Liver (tissue), 9 donors: ENCODE data around the gene CA10. TPM values are rescaled to one million over a fixed set of nuclear protein-coding genes. Genes with fewer than 3 reads are reported as not detected.

Source experiments
- DNase-seq: peaks from one replicate; pipeline ENCODE4 v3.0.0-alpha.2; 2017; ENCODE audit warnings: low spot score
- H3K27ac ChIP-seq, 2 donors: one replicate each; pipeline ENCODE4 v1.7.0; 2013; ENCODE audit warnings: inconsistent platforms in 2 of 2, low read length in 2 of 2, control low read depth in 1 of 2, low read depth in 1 of 2, mild to moderate bottlenecking in 1 of 2
- H3K27me3 ChIP-seq, 4 donors: one replicate each; pipeline versions ENCODE4 v1.6.1 to v1.7.0; 2013; ENCODE audit warnings: low read length in 3 of 4, inconsistent platforms in 1 of 4, mild to moderate bottlenecking in 1 of 4, moderate library complexity in 1 of 4; ENCODE audit not compliant: control insufficient read depth in 4 of 4, insufficient read depth in 4 of 4
- H3K36me3 ChIP-seq, 4 donors: one replicate each; pipeline versions ENCODE4 v1.6.1 to v1.7.0; 2013; ENCODE audit warnings: low read length in 3 of 4, mild to moderate bottlenecking in 3 of 4, low read depth in 1 of 4, moderate library complexity in 1 of 4; ENCODE audit not compliant: control insufficient read depth in 4 of 4, insufficient read depth in 3 of 4
- H3K4me1 ChIP-seq, 4 donors: one replicate each; pipeline versions ENCODE4 v1.6.1 to v1.7.0; 2013; ENCODE audit warnings: low read length in 3 of 4, mild to moderate bottlenecking in 3 of 4, moderate library complexity in 1 of 4; ENCODE audit not compliant: control insufficient read depth in 4 of 4, insufficient read depth in 4 of 4
- H3K4me3 ChIP-seq, 3 donors: one replicate each; pipeline versions ENCODE4 v1.6.1 to v1.7.0; 2013; ENCODE audit warnings: low read length in 3 of 3, control low read depth in 1 of 3, low read depth in 1 of 3, mild to moderate bottlenecking in 1 of 3
- H3K9ac ChIP-seq, 2 donors: one replicate each; pipeline ENCODE4 v1.7.0; 2013; ENCODE audit warnings: low read length in 2 of 2, mild to moderate bottlenecking in 2 of 2, moderate library complexity in 2 of 2, control low read depth in 1 of 2, low read depth in 1 of 2
- H3K9me3 ChIP-seq, 4 donors: one replicate each; pipeline versions ENCODE4 v1.6.1 to v1.7.0; 2013; ENCODE audit warnings: low read length in 3 of 4; ENCODE audit not compliant: control insufficient read depth in 4 of 4
- ATF3 ChIP-seq: IDR thresholded peaks from 2 replicates; pipeline ENCODE4 v1.6.1; 2016; ENCODE audit warnings: antibody characterized with exemption
- CTCF ChIP-seq: fragments of 150-350 bp; IDR thresholded peaks from 2 replicates; pipeline ENCODE4 v1.5.1; 2017; ENCODE audit warnings: improper control_type of control experiment, low read depth, low read length; ENCODE audit not compliant: missing input control
- EGR1 ChIP-seq, 2 donors: IDR thresholded peaks; 2 replicates each; pipeline ENCODE4 v1.6.1; 2016 to 2018; ENCODE audit warnings: antibody characterized with exemption in 2 of 2, low read depth in 2 of 2
- FOXA1 ChIP-seq: IDR thresholded peaks from 2 replicates; pipeline ENCODE4 v1.6.1; 2016; ENCODE audit warnings: antibody characterized with exemption
- FOXA2 ChIP-seq: IDR thresholded peaks from 2 replicates; pipeline ENCODE4 v1.6.1; 2016; ENCODE audit warnings: antibody characterized with exemption
- GABPA ChIP-seq, 2 donors: IDR thresholded peaks in 1 of 2; conservative IDR thresholded peaks in 1 of 2; 2 replicates each; pipeline ENCODE4 v1.6.1; 2016; ENCODE audit warnings: antibody characterized with exemption in 2 of 2, mild to moderate bottlenecking in 1 of 2, moderate library complexity in 1 of 2
- HNF4A ChIP-seq, 2 donors: conservative IDR thresholded peaks; 2 replicates each; pipeline ENCODE4 v1.6.1; 2016; ENCODE audit warnings: antibody characterized with exemption in 2 of 2, mild to moderate bottlenecking in 2 of 2
- HNF4G ChIP-seq: IDR thresholded peaks from 2 replicates; pipeline ENCODE4 v1.6.1; 2016; ENCODE audit warnings: antibody characterized with exemption
- JUND ChIP-seq, 2 donors: IDR thresholded peaks; 2 replicates each; pipeline ENCODE4 v1.6.1; 2016; ENCODE audit warnings: antibody characterized with exemption in 2 of 2
- MAX ChIP-seq: IDR thresholded peaks from 2 replicates; pipeline ENCODE4 v1.6.1; 2016; ENCODE audit warnings: antibody characterized with exemption
- NR2F2 ChIP-seq: IDR thresholded peaks from 2 replicates; pipeline ENCODE4 v1.6.1; 2016; ENCODE audit warnings: antibody characterized with exemption
- RAD21 ChIP-seq, 2 donors: IDR thresholded peaks; 2 replicates each; pipeline ENCODE4 v1.6.1; 2016; ENCODE audit warnings: antibody characterized with exemption in 2 of 2, mild to moderate bottlenecking in 2 of 2
- REST ChIP-seq: IDR thresholded peaks from 2 replicates; pipeline ENCODE4 v1.6.1; 2016; ENCODE audit warnings: antibody characterized with exemption, mild to moderate bottlenecking
- RXRA ChIP-seq, 2 donors: IDR thresholded peaks; 2 replicates each; pipeline ENCODE4 v1.6.1; 2017 to 2018; ENCODE audit warnings: antibody characterized with exemption in 2 of 2, mild to moderate bottlenecking in 1 of 2
- SP1 ChIP-seq: IDR thresholded peaks from 2 replicates; pipeline ENCODE4 v1.6.1; 2018; ENCODE audit warnings: antibody characterized with exemption, mild to moderate bottlenecking
- TAF1 ChIP-seq: conservative IDR thresholded peaks from 2 replicates; pipeline ENCODE4 v1.6.1; 2016; ENCODE audit warnings: antibody characterized with exemption, mild to moderate bottlenecking
- YY1 ChIP-seq: IDR thresholded peaks from 2 replicates; pipeline ENCODE4 v1.6.1; 2016; ENCODE audit warnings: antibody characterized with exemption, mild to moderate bottlenecking
- ZBTB33 ChIP-seq: IDR thresholded peaks from 2 replicates; pipeline ENCODE4 v1.6.1; 2016; ENCODE audit warnings: antibody characterized with exemption
- WGBS: extraction: QIAGEN DNeasy Blood & Tissue Kit; methylation state at CpG from one replicate; pipeline ENCODE4 v1.1.7; 2013; 5-methylcytosine and 5-hydroxymethylcytosine counted together
- polyA plus RNA-seq, 2 donors: library from polyadenylated mRNA; stranded (reverse) in 1 of 2; unstranded in 1 of 2; fragments of 200-250 nt in 1 of 2; fragments of >200 nt in 1 of 2; fragmentation: Nextera tagmentation in 1 of 2; extraction: Ambion mirVana in 1 of 2; gene quantifications; one replicate each; pipeline versions ENCODE4 v1.2.1 to v1.2.3, GENCODE V29; 2013 to 2015
- total RNA-seq, 2 donors: library from RNA; depleted of rRNA; stranded (reverse); fragments of >200 nt; gene quantifications; one replicate each; pipeline ENCODE4 v1.2.3, GENCODE V29; 2014
- donor health status: healthy.
- donor health status: healthy.
- donor health status: healthy.
- donor health status: healthy.
- donor health status: healthy.

Gene CA10
- total and polyA plus RNA-seq, 4 donors, result 0.05 TPM; not detected in 3

GRCh38 chr17:51720439-51720838 lies 438.1 kb downstream of the CA10 start:
- H3K27ac ChIP-seq, result no peak overlapping the region
- no peaks in the 10 kb centered on the region for H3K9me3 ChIP-seq
- H3K36me3 ChIP-seq, result no peaks in the 10 kb centered on the region
- no peak overlapping the region for H3K9ac ChIP-seq
- no peak for DNase-seq
- H3K4me3 ChIP-seq, result no peak overlapping the region
- H3K4me1 ChIP-seq, result no peaks in the 10 kb centered on the region
- TF ChIP-seq NR2F2 (no peak), HNF4A (conservative IDR thresholded peaks at IDR 0.05) (no peak), YY1 (no peak), FOXA1 (no peak), GABPA (IDR thresholded peaks at IDR 0.05 in 1 of 2, conservative IDR thresholded peaks at IDR 0.05 in 1 of 2) (no peak), JUND (IDR thresholded peaks at IDR 0.05) (no peak), RAD21 (IDR thresholded peaks at IDR 0.05) (no peak), EGR1 (IDR thresholded peaks at IDR 0.05; ENCODE audit: low read depth in 2 of 2) (no peak), REST (no peak), ZBTB33 (no peak), CTCF (no peak), MAX (no peak), SP1 (no peak), HNF4G (no peak), FOXA2 (no peak), ATF3 (no peak), RXRA (IDR thresholded peaks at IDR 0.05) (no peak)
- H3K27me3 ChIP-seq, result no peaks in the 10 kb centered on the region

GRCh38 chr17:51718983-51719382 lies 439.5 kb downstream of the CA10 start:
- no peak for DNase-seq
- Histone ChIP-seq H3K4me3 (no peak overlapping the region), H3K27ac (no peak overlapping the region), H3K9me3 (no peaks in the 10 kb centered on the region), H3K27me3 (no peaks in the 10 kb centered on the region), H3K9ac (no peak overlapping the region), H3K36me3 (no peaks in the 10 kb centered on the region), H3K4me1 (no peaks in the 10 kb centered on the region)
- WGBS, result 87% methylated on average over 3 of the region's 3 CpGs
- TF ChIP-seq TAF1, result no peak
- TF ChIP-seq ATF3, result no peak
- no peak for TF ChIP-seq HNF4A (conservative IDR thresholded peaks at IDR 0.05)
- TF ChIP-seq CTCF, result no peak
- TF ChIP-seq RXRA (IDR thresholded peaks at IDR 0.05), result no peak
- TF ChIP-seq SP1, result no peak
- TF ChIP-seq ZBTB33, result no peak
- no peak for TF ChIP-seq RAD21 (IDR thresholded peaks at IDR 0.05)
